Keratinocyte (primary cell): ENCODE data around the gene PIH1D1. TPM values are rescaled to one million over a fixed set of nuclear protein-coding genes. Genes with fewer than 3 reads are reported as not detected.

Experiments
- DNase-seq: peaks from one replicate; pipeline ENCODE4 v3.0.0-alpha.2; 2011; ENCODE audit warnings: low read depth, missing footprints, low spot score
- FAIRE-seq: peaks from 2 replicates; lab custom pipeline; 2011; peaks lifted over from hg19 to GRCh38; lab: Jason Lieb, UNC
- H2AFZ ChIP-seq: 2 replicates; pipeline ENCODE4 v1.6.0; 2012; ENCODE audit warnings: low read length, control low read depth, inconsistent platforms; ENCODE audit not compliant: control insufficient read depth
- H3K27ac ChIP-seq: 2 replicates; pipeline ENCODE4 v1.5.1; 2011; ENCODE audit warnings: low read length; ENCODE audit not compliant: control insufficient read depth, insufficient read depth
- H3K27me3 ChIP-seq: 3 replicates; pipeline ENCODE4 v1.6.0; 2011; ENCODE audit warnings: low read length; ENCODE audit not compliant: control insufficient read depth, insufficient read depth; ENCODE audit errors: extremely low read depth
- H3K36me3 ChIP-seq, 2 experiments: 2 replicates in 1 of 2; 3 replicates in 1 of 2; pipeline ENCODE4 v1.5.1; 2011; ENCODE audit warnings: low read length in 2 of 2, mild to moderate bottlenecking in 1 of 2; ENCODE audit not compliant: control insufficient read depth in 2 of 2, insufficient read depth in 2 of 2; ENCODE audit errors: extremely low read depth in 1 of 2
- H3K4me1 ChIP-seq: 3 replicates; pipeline ENCODE4 v1.5.1; 2011; ENCODE audit warnings: low read length; ENCODE audit not compliant: control insufficient read depth, insufficient read depth; ENCODE audit errors: extremely low read depth
- H3K4me2 ChIP-seq: 3 replicates; pipeline ENCODE4 v1.6.0; 2011; ENCODE audit warnings: low read depth, low read length; ENCODE audit not compliant: control insufficient read depth, insufficient read depth; ENCODE audit errors: extremely low read depth
- H3K4me3 ChIP-seq, 3 experiments: fragments of 200-600 bp in 1 of 3; sonication (generic) in 1 of 3; 2 replicates in 2 of 3; 3 replicates in 1 of 3; pipeline ENCODE4 v1.5.1; 2011 to 2016; ENCODE audit warnings: low read length in 3 of 3, mild to moderate bottlenecking in 3 of 3, control low read depth in 2 of 3, inconsistent platforms in 1 of 3, low read depth in 1 of 3, mixed read lengths in 1 of 3, mixed run types in 1 of 3, moderate library complexity in 1 of 3; ENCODE audit not compliant: control insufficient read depth in 2 of 3, insufficient read depth in 2 of 3; ENCODE audit errors: extremely low read depth in 1 of 3
- H3K79me2 ChIP-seq: 2 replicates; pipeline ENCODE4 v1.6.0; 2012; ENCODE audit warnings: low read length; ENCODE audit not compliant: control insufficient read depth, insufficient read depth
- H3K9ac ChIP-seq: 3 replicates; pipeline ENCODE4 v1.6.0; 2011; ENCODE audit warnings: low read length; ENCODE audit not compliant: control insufficient read depth, insufficient read depth; ENCODE audit errors: extremely low read depth
- H3K9me1 ChIP-seq: 3 replicates; pipeline ENCODE4 v1.6.0; 2011; ENCODE audit warnings: low read length; ENCODE audit not compliant: control insufficient read depth, insufficient read depth; ENCODE audit errors: extremely low read depth
- H3K9me3 ChIP-seq: 2 replicates; pipeline ENCODE4 v1.5.1; 2012; ENCODE audit warnings: low read depth, low read length; ENCODE audit not compliant: control insufficient read depth
- H4K20me1 ChIP-seq: 3 replicates; pipeline ENCODE4 v1.6.0; 2011; ENCODE audit warnings: low read length; ENCODE audit not compliant: control insufficient read depth, insufficient read depth; ENCODE audit errors: extremely low read depth
- EZH2 ChIP-seq: IDR thresholded peaks from one replicate; pipeline ENCODE4 v1.6.1; 2012; ENCODE audit warnings: inconsistent platforms, mild to moderate bottlenecking, low read length, moderate library complexity
- dilution Hi-C: fragments of 300-500 bp; cut with MboI; formaldehyde crosslinking; loops from one replicate; pipeline ENCODE4 v1.7.0; 2020; ENCODE audit warnings: low sequenced_read_pairs; ENCODE audit not compliant: extremely low pct_ligation_motif_present
- polyA plus RNA-seq, 5 experiments: library from polyadenylated mRNA; depleted of rRNA in 3 of 5; stranded (reverse) in 3 of 5; stranded (forward) in 1 of 5; unstranded in 1 of 5; fragments of >200 nt; gene quantifications; 1 replicate in 1 of 5; 2 replicates in 3 of 5; 3 replicates in 1 of 5; pipeline versions ENCODE4 v1.2.1 to v1.2.3, GENCODE V29; 2011 to 2012; ENCODE audit warnings: missing spikeins in 2 of 5, low read depth in 1 of 5, low replicate concordance in 1 of 5
- small RNA-seq, 3 experiments: library from RNA; depleted of rRNA; stranded (forward); fragments of <200 nt; gene quantifications; one replicate each; pipeline ENCODE3, GENCODE V24; 2012; ENCODE audit warnings: low read depth in 3 of 3, low replicate concordance in 1 of 3; ENCODE audit not compliant: insufficient read length in 3 of 3
- TF ChIP-seq, protein P1 (sequence below), 3 experiments: IDR thresholded peaks in 1 of 3; conservative IDR thresholded peaks in 1 of 3; optimal IDR thresholded peaks in 1 of 3; 2 replicates in 2 of 3; 3 replicates in 1 of 3; pipeline versions ENCODE3 to v1.5.1; 2011; ENCODE audit warnings: low read length in 3 of 3, mild to moderate bottlenecking in 3 of 3, moderate library complexity in 2 of 3, control low read depth in 1 of 3, inconsistent platforms in 1 of 3; ENCODE audit not compliant: insufficient read depth in 2 of 3; ENCODE audit errors: extremely low read depth in 1 of 3

PIH1D1 gene
- polyA plus RNA-seq, 1 donor (not counting 4 experiments of a cell fraction or from before 2014, with no cell fraction given) = 37.8 TPM

DNA sequence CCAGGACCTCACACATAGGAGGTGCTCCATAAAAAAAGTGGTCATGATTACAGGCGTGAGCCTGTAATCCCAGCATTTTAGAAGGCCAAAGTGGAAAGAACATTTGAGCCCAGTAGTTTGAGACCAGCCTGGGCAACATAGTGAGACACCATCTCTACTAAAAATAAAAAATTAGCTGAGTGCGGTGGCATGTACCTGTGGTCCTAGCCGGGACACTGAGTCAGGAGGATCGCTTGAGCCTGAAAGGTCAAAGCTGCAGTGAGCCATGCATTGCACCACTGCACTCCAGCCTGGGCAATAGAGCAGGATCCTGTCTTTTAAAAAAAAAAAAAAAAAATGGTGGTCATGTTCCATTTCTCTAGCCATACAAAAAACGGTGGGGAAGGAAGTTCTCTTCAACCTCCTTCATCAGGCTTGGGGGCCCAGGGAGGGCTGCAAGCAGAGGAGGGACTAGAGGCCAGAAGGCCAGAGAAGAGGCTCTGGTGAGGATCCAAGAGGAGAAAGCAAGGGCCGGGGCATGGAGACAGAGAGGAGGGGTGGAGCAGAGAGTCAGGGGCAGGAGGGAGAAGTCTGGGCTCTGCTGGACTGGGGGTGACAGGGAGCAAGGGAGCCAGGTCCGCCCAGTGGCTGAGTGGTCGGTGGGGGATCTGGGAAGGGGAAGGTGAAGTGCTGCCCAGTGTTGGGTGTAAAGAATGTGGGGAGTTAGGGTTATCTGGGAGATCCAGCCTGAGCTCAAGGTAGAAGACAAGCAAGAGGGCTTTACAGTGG is 54.7 kb downstream of the PIH1D1 start:
- Histone ChIP-seq H3K9ac (no peak overlapping the region), H3K27ac (no peak overlapping the region), H3K27me3 (peaks cover 10% of the 10 kb centered on the region), H2AFZ (no peak overlapping the region), H3K4me1 (peaks cover 3% of the 10 kb centered on the region), H3K9me3 (no peaks in the 10 kb centered on the region), H3K79me2 (no peaks in the 10 kb centered on the region), H3K36me3 (no peaks in the 10 kb centered on the region), H3K4me3 (no peak overlapping the region), H3K9me1 (no peaks in the 10 kb centered on the region), H4K20me1 (no peaks in the 10 kb centered on the region), H3K4me2 (no peak overlapping the region)
- DNase-seq (no peak), FAIRE-seq (no peak)
- no peak for TF ChIP-seq EZH2
- TF ChIP-seq, protein P1, sequence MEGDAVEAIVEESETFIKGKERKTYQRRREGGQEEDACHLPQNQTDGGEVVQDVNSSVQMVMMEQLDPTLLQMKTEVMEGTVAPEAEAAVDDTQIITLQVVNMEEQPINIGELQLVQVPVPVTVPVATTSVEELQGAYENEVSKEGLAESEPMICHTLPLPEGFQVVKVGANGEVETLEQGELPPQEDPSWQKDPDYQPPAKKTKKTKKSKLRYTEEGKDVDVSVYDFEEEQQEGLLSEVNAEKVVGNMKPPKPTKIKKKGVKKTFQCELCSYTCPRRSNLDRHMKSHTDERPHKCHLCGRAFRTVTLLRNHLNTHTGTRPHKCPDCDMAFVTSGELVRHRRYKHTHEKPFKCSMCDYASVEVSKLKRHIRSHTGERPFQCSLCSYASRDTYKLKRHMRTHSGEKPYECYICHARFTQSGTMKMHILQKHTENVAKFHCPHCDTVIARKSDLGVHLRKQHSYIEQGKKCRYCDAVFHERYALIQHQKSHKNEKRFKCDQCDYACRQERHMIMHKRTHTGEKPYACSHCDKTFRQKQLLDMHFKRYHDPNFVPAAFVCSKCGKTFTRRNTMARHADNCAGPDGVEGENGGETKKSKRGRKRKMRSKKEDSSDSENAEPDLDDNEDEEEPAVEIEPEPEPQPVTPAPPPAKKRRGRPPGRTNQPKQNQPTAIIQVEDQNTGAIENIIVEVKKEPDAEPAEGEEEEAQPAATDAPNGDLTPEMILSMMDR (optimal IDR thresholded peaks at IDR 0.05 in 1 of 3, IDR thresholded peaks at IDR 0.05 in 1 of 3, conservative IDR thresholded peaks at IDR 0.05 in 1 of 3; ENCODE audit: extremely low read depth in 1 of 3, insufficient read depth in 2 of 3, low read length in 3 of 3) = no peak
- dilution Hi-C loops = no loop called here

Small RNA genes within 50 kb of the gene (small RNA-seq; reads per million reads assigned to genes)
- gene MIR150 = 0 to 1.0 (median 0.50) reads per million in 3 experiments
- gene SNORD32A = 0 reads per million in 3 experiments
- gene SNORD33 = 0 reads per million in 3 experiments
- gene SNORD34 = 0 reads per million in 3 experiments
- gene SNORD35A = 0 reads per million in 3 experiments
- gene SNORD35B = 0 reads per million in 3 experiments

Other genes starting within 250 kb of the PIH1D1 start
- gene SLC6A16, start 126.6 kb downstream of the PIH1D1 start, polyA plus RNA-seq = 0.04 TPM in 1 of 3 replicates, not detected in the others
- not detected in 3 replicates for gene CD37, start 116.4 kb downstream of the PIH1D1 start, polyA plus RNA-seq
- gene TEAD2, start 89.4 kb downstream of the PIH1D1 start, polyA plus RNA-seq = 6.4 to 13.6 TPM (median 8.9 TPM) in 3 replicates
- 0.10 TPM in 1 of 3 replicates, not detected in the others for gene DKKL1, start 87.9 kb downstream of the PIH1D1 start, polyA plus RNA-seq
- gene KASH5, start 63.6 kb downstream of the PIH1D1 start, polyA plus RNA-seq = not detected in 3 replicates
- gene PTH2, start 28.4 kb downstream of the PIH1D1 start, polyA plus RNA-seq = not detected in 3 replicates
- gene GFY, start 26.4 kb downstream of the PIH1D1 start, polyA plus RNA-seq = not detected in 3 replicates
- gene SLC17A7, start 10.3 kb downstream of the PIH1D1 start, polyA plus RNA-seq = 0.04 to 0.12 TPM (median 0.04 TPM) in 3 replicates
- 7.1 to 12.2 TPM (median 9.8 TPM) in 3 replicates for gene ALDH16A1, start 1.4 kb upstream of the PIH1D1 start, polyA plus RNA-seq
- 0.80 to 1.7 TPM (median 1.3 TPM) in 3 replicates for gene FLT3LG, start 22.4 kb upstream of the PIH1D1 start, polyA plus RNA-seq
- gene RPL13A, start 35.8 kb upstream of the PIH1D1 start, polyA plus RNA-seq = 1,826 to 4,676 TPM (median 3,383 TPM) in 3 replicates
- 2,569 to 3,320 TPM (median 2,868 TPM) in 3 replicates for gene RPS11, start 44.6 kb upstream of the PIH1D1 start, polyA plus RNA-seq
- gene FCGRT, start 60.8 kb upstream of the PIH1D1 start, polyA plus RNA-seq = 12.0 to 12.8 TPM (median 12.3 TPM) in 3 replicates
- 0.10 to 0.14 TPM in 2 of 3 replicates, not detected in the other for gene RCN3, start 76.2 kb upstream of the PIH1D1 start, polyA plus RNA-seq
- 36.6 to 63.6 TPM (median 42.7 TPM) in 3 replicates for gene NOSIP, start 128.7 kb upstream of the PIH1D1 start, polyA plus RNA-seq
- gene PRRG2, start 129.5 kb upstream of the PIH1D1 start, polyA plus RNA-seq = 5.2 to 7.5 TPM (median 5.3 TPM) in 3 replicates
- gene PRR12, start 139.4 kb upstream of the PIH1D1 start, polyA plus RNA-seq = 0.35 to 1.1 TPM (median 0.42 TPM) in 3 replicates
- 98.1 to 184 TPM (median 154 TPM) in 3 replicates for gene RRAS, start 188.3 kb upstream of the PIH1D1 start, polyA plus RNA-seq
- gene SCAF1, start 190.4 kb upstream of the PIH1D1 start, polyA plus RNA-seq = 3.4 to 20.9 TPM (median 5.8 TPM) in 3 replicates
- gene IRF3, start 214.0 kb upstream of the PIH1D1 start, polyA plus RNA-seq = 50.4 to 67.5 TPM (median 57.7 TPM) in 3 replicates
- gene BCL2L12, start 214.1 kb upstream of the PIH1D1 start, polyA plus RNA-seq = 11.8 to 14.8 TPM (median 14.0 TPM) in 3 replicates
- gene PRMT1, start 225.5 kb upstream of the PIH1D1 start, polyA plus RNA-seq = 280 to 322 TPM (median 311 TPM) in 3 replicates
- 0.73 to 0.76 TPM (median 0.73 TPM) in 3 replicates for gene ADM5, start 237.8 kb upstream of the PIH1D1 start, polyA plus RNA-seq
- 0.39 to 0.49 TPM (median 0.41 TPM) in 3 replicates for gene CPT1C, start 239.3 kb upstream of the PIH1D1 start, polyA plus RNA-seq